Activated CD4-positive, alpha-beta T cell treated with anti-CD3 and anti-CD28 coated beads, Interleukin-2, amount 50 U/mL, for 24 hours (primary cell): Measurements from ENCODE around the gene TBC1D21.

Experiments used
- DNase-seq, 2 donors: peaks; one replicate each; pipeline ENCODE4 v3.0.0-alpha.2; 2020; ENCODE audit warnings: low read depth in 1 of 2, low spot score in 1 of 2

The TBC1D21 gene

DNA sequence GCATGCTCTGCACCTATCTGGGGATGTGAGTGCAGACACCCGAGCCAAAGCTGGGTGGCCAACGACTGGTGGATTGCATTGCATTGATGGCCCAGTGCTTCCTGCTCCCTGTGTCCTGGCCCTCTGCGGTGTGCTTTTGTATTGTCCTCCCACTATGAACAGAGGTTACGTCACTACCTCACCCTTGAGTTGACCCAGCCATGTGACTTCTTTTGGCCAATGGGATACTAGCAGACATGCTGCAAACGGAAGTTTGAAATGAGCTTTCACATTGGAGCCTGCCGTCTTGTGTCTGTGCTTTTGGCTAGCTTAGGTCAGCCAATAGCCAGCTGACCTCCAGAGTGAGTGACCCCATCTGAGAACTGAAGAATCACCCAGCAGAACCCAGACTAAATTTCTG is 15.3 kb upstream of the TBC1D21 start:
- no peak for DNase-seq

DNA sequence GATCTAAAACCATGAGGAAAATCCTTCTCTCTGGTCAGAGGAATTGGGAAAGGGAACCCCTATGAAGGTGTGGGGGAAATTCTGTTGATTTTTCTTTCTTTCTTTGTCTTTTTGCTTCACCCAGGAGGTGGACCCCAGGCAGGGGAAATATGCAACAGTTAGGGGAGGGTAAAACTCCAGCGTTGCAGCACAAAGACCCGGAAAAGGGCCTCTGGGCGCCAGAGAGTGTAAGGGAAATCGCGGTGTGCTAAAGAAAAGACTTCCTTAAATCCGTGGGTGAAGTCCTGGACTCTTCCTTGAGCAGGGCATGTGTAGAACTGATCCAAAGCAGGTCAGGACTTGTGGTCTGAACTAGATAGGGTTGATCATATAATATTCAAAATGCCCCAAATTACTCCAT is 11.1 kb upstream of the TBC1D21 start:
- no peak for DNase-seq

DNA sequence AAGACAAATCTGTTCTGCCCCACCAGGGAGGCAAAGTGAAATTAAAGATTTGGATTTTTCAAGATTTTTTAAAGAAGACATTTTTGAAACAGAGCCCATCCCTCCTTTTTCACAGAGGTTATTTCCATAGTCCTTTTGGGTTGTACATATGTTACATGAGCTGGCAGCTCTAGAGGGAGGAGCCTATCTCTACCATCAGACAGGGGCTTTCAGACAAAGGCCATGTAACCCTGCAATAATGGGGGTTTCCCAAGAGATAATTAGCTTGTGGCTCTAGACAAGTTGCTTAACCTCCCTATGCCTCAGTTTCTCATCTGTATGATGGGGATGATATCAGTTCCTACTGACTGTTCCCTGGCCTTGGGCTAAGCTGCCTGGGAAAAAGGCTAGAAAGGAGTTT is 8.0 kb upstream of the TBC1D21 start:
- no peak for DNase-seq

DNA sequence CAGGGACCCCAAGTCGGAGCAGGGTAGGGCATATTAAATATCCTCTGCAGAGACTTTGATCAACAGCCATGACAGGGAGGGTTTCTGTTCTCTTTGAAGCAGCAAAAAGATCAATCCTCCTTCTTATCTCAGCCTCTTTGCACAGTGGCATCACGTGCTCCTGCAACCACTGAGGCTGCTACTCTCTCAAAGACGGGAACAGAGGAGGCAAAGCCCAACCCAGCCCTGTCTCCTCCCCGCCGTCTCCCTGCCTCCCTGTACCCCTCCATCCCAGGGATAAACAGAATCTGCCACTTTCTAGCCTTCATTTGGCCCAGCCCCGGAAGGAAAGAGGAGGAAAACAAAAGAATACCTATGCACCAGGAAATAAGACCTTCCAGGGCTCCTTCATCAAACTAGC is 7.5 kb upstream of the TBC1D21 start:
- no peak for DNase-seq

DNA sequence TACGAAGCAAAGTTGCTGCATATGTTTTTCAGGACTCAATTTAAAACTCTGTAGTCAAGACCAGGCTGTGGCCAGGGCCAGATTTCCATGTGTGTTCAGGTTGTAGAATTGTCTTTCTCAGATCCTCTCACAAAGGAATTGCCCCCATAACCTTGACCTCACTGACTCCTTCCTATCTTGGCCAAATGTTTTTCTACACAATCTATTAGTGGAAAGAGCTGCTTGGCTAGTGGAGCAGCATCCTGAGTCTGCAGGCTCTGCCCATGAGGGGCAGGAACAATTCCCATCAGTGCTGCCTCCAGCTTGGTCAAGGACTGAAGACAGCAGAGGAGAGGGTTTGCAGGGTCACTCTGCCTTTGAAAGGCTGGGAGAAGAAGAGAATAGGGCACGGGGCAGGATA is 6.9 kb upstream of the TBC1D21 start:
- no peak for DNase-seq

- no peak for DNase-seq
Observed at GRCh38 chr15:73866881-73867410, 6.4 kb upstream of the TBC1D21 start.

DNA sequence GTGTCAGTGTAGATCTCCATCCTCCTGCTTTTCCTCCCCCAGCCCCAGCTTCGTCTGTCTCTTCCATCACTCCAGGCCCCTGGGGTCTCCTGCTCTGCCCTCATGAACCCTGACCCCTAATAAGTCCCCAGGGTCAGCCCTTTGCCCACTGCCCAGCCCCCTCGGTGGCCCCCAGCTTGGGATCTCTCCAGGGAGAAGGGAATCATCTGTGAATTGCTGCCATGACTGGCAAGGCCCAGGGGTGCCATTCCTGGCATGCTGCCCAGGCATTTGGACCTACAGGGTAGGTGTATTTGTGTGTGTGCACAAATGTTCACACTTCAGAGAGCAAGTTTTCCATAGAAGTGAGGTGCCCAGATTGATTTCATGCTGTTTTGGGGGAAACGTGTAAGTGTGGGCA is 5.9 kb upstream of the TBC1D21 start:
- DNase-seq, result no peak

DNA sequence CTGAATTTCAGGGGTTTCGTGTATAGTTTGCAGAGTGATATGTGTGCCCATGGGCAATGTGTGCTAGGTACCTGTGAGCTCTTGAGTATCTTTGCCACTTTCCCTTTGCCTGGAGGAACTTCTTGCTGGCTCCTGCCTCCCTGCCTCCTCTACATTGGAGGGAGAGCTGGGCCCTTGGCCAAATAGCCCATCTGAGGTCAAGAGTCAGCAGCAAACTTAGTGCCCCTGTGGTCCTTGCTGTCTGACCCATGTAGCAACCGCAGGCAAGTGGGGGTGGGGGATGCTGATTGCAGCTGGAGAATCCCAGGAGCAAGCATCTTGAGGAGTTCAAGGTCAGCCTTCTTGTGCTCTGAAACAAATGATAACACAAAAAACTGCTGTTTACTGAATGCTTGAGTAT is 5.4 kb upstream of the TBC1D21 start:
- no peak for DNase-seq

DNA sequence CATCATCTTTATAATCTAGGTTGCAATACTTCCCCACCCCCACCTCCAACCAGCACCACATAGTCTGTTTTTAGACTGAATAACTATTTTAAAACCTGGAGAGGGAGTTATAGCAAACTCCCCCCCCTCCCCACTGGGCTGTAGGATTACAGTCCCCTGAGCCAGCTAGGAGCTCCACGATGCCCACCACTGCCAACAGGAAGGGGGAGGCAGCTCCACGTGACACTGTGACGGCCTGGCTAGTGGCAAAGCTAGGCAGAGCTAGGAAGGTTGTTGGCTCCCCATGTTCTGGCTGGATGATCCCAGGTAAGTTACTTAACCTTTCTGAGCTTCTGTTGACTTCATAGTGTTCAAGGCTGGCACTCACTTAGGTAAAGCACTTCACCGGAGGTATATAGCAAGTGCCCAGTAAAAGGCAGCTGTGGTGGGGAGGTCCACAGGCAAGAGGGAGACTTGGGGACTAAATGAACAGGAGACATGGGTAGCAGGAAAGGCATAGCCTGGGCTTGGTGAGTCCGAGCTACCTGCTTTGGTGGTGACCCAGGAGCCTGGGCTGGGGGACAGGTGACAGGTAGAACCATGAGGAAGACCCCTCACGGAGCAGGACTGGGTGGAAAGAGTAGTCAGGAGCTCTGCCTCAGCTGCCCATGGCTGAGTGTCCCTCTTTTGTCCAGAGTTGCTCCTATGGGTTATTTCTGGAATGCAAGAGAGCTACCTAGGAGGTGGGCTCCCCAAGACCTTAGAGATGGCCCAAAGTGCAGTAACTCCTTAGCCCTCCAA is 4.0 kb upstream of the TBC1D21 start:
- no peak for DNase-seq

DNA sequence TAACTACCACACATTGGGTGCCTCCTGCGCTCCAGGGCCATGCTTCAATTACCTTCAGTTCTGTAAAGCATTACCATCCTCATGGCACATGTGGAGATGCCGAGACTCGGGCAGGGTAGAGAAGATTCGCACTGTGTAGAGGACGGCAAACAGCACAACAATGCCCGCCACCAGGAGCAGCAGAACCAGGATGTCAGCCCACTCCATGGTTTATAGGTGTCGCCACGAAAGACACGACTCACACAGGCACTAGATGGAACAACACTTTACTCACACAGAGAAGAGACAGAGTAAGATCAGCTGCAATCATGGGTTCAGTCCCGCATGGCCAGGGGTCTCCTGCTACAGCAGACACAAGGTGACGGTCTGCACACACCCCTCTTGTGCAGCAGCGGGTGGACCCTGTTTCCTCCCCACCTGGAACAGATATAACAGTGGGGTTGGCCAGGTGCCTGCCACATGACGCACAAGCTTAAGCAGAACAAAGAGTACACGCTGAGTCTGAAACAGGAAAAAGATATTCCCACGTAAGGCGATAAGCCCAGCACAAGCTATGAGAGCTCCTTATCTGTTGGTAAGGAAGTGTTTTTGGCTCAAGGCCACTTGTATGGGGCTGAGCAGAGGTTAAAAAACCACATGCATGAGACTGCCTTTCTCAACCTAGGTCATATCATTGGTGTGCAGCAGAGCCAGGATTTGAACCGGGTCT is 2.5 kb upstream of the TBC1D21 start:
- DNase-seq, result no peak

- no peak for DNase-seq
Observed at GRCh38 chr15:73872346-73872745, 1.0 kb upstream of the TBC1D21 start.

- DNase-seq, result peak in 1 of 2 donors; percentile 28
Observed at GRCh38 chr15:73873889-73874511, 636 bp downstream of the TBC1D21 start.

GRCh38 chr15:73879426-73879825 is 6.1 kb downstream of the TBC1D21 start:
- no peak for DNase-seq

DNA sequence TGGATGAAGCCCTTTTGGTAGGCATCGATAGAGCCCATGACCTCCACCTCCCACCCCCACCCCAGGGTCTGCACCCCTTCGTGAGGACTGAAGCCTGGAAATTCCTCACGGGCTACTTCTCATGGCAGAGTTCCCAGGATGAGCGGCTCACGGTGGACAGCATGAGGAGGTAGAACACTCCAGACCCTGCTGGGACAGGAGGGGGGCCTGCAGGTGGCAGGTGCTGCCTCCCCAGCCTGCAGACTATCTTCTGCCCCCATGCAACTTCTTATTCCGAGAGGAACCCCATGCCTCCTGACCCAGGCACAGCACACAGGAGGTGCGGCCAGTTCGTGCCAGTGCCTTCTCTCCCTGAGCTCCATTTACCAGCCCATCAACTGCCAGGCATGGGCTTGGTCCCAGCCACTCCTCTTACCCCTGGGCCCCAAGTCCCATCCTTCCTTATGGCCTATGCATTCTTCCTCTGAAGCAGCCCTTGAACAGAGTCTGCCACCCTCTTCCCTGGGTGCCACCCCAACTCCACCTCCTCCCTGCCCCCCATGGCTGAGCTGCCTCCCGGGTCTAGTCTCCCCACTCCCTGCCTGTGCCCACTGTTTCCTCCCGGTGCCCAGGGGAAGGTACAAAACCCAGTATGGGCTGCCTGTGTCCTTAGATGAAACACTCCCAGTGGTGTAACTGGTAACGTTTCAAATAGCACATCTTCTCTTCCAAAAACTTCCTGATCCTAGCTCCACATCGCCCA is 8.4 kb downstream of the TBC1D21 start:
- DNase-seq, result no peak

- DNase-seq, result no peak
Observed at GRCh38 chr15:73882761-73883419, 9.5 kb downstream of the TBC1D21 start.

- no peak for DNase-seq
Observed at GRCh38 chr15:73884159-73884558, 10.8 kb downstream of the TBC1D21 start.

DNA sequence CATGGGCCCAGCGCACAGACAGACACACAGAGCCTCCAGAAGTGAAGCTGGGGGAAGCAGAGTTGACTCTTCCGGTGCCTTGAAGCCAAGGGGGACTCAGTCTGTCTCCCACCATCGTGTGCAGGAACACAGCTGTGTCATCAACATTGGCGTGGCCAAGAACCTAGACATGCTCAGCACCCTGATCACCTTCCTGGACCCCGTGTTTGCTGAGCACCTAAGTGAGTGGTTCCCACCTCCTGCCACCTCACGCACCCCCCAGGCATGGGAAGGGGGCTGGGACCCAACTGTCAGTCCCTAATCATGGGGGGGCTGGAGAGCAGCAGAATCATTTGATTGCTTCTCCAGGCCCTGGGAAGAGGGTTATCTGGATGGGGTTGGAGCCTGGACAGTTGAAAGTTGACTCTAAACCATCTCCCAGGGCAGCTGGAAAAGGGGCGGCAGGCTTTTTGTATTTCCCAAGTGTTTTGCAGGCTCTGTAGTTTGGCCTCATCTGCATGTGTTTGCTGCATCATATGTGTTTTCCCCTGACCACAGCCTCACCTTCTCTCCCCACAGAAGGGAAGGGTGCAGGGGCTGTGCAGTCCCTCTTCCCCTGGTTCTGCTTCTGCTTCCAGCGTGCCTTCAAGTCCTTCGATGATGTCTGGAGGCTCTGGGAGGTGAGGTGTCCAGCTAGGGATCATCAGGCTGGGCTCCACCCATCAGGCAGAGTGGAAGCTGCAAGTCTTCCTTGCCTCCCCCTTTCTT is 12.8 kb downstream of the TBC1D21 start:
- DNase-seq, result no peak

DNA sequence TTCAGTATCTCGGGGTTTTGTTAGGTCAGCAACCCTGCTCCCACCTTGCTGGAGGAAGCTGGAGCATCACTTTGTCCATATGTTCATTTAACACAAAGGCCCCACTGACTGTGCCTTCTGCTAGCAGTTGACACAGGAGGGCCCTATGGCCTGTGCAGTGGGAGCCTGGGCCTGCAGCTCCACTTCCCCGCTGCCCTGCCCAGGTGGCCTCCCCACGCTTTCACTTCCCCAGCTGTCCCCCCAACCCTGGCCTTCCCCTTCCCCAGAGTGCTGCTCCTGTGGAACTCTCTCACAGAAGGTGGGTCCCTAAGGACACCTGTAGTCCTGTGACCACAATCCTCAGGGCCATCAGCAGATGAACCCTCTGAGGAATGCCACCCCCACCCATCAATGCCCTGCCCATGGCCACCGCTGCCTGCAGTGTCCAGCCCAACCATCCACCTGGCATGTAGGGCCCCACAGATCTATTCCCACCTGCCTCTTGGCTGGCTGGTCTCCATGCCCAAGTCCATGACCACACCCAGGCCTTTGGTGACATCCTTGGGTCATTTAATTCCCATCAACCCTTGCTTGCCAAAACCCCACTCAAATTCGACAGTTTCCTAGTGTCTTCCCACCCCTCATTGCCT is 13.5 kb downstream of the TBC1D21 start:
- DNase-seq, result no peak

DNA sequence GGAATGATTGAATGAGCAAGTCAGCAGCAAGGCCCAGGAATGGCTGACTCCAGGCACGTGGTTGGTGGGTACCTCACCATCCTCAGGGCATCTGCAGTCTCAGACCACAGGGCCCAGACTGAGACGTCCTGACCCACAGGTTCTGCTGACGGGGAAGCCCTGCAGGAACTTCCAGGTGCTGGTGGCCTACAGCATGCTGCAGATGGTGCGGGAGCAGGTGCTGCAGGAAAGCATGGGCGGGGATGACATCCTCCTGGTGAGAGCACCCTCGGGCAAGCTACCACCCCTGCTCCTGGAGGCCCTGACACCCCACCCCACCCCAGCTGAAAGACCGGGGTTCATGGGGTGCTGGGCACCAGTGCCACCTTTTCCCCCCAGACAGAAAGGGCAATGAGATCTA is 14.1 kb downstream of the TBC1D21 start:
- DNase-seq, result no peak
